CD4-positive, alpha-beta T cell treated with Interleukin-12 subunit alpha and Interleukin-12 subunit beta, for 1 hour (primary cell): ENCODE data around the gene PPFIBP1.

Experiments used
- DNase-seq: peaks from one replicate; pipeline ENCODE4 v3.0.0-alpha.2; 2020

Gene PPFIBP1

GRCh38 chr12:27674989-27675388 is 151.0 kb downstream of the PPFIBP1 start:
- no peak for DNase-seq

GRCh38 chr12:27680619-27681018 is 156.6 kb downstream of the PPFIBP1 start:
- DNase-seq: no peak

GRCh38 chr12:27682534-27682933 is 158.5 kb downstream of the PPFIBP1 start:
- DNase-seq: no peak

GRCh38 chr12:27685274-27685673 is 161.3 kb downstream of the PPFIBP1 start:
- no peak for DNase-seq

GRCh38 chr12:27686147-27686546 is 162.1 kb downstream of the PPFIBP1 start:
- DNase-seq: no peak

- no peak for DNase-seq
These were observed 164.7 kb downstream of the PPFIBP1 start for GRCh38 chr12:27688671-27689070.

- DNase-seq: no peak
These were observed 165.7 kb downstream of the PPFIBP1 start for GRCh38 chr12:27689558-27690180.

- DNase-seq: no peak
These were observed 169.4 kb downstream of the PPFIBP1 start for GRCh38 chr12:27693403-27693802.

GRCh38 chr12:27695556-27696292 is 171.7 kb downstream of the PPFIBP1 start:
- DNase-seq: no peak

GRCh38 chr12:27696293-27696652 is 172.3 kb downstream of the PPFIBP1 start, which contains the start of gene REP15:
TSS of gene REP15 (plus strand) at chr12:27696447. CDS start at chr12:27696563, 116 bp downstream.
- DNase-seq: no peak

- no peak for DNase-seq
These were observed 173.0 kb downstream of the PPFIBP1 start for GRCh38 chr12:27696864-27697564.

- peak; percentile 72 for DNase-seq
These were observed 179.9 kb downstream of the PPFIBP1 start for GRCh38 chr12:27703720-27704452.

- no peak for DNase-seq
These were observed 181.3 kb downstream of the PPFIBP1 start for GRCh38 chr12:27705263-27705662.

GRCh38 chr12:27707216-27707615 is 183.2 kb downstream of the PPFIBP1 start:
- DNase-seq: no peak

GRCh38 chr12:27709212-27709931 is 185.4 kb downstream of the PPFIBP1 start:
- no peak for DNase-seq

- peak; percentile 36 for DNase-seq
These were observed 186.1 kb downstream of the PPFIBP1 start for GRCh38 chr12:27709932-27710591.

- peak; percentile 92 for DNase-seq
These were observed 186.7 kb downstream of the PPFIBP1 start, which contains the start of gene MRPS35 for GRCh38 chr12:27710592-27711316. TSS of gene MRPS35 (plus strand) at chr12:27710832. CDS start at chr12:27710844, 12 bp downstream.

GRCh38 chr12:27711317-27711682 is 187.3 kb downstream of the PPFIBP1 start:
- peak; percentile 11 for DNase-seq

GRCh38 chr12:27711967-27712366 is 188.0 kb downstream of the PPFIBP1 start:
- no peak for DNase-seq

- DNase-seq: no peak
These were observed 199.2 kb downstream of the PPFIBP1 start for GRCh38 chr12:27723212-27723611.

GRCh38 chr12:27730097-27730588 is 206.1 kb downstream of the PPFIBP1 start:
- no peak for DNase-seq
